Epithelial cell of prostate (primary cell): ENCODE results near the gene NKAIN1.

Experiments
- DNase-seq: peaks from one replicate; pipeline ENCODE4 v3.0.0-alpha.2; 2011; ENCODE audit warnings: low read depth, low spot score
- H3K27ac ChIP-seq: fragments of 450-650 bp; 2 replicates; pipeline ENCODE4 v1.5.1; 2017; ENCODE audit warnings: mild to moderate bottlenecking

The NKAIN1 gene

GRCh38 chr1:31234870-31235269, 4.8 kb downstream of the NKAIN1 start:
- H3K27ac ChIP-seq = no peak overlapping the region
- no peak for DNase-seq

- DNase-seq = no peak
- H3K27ac ChIP-seq = no peak overlapping the region
Observed at GRCh38 chr1:31234123-31234708, 5.5 kb downstream of the NKAIN1 start.

GRCh38 chr1:31232689-31233088, 7.0 kb downstream of the NKAIN1 start:
- no peak for DNase-seq
- no peak overlapping the region for H3K27ac ChIP-seq

- no peak overlapping the region for H3K27ac ChIP-seq
- DNase-seq = no peak
Observed at GRCh38 chr1:31231802-31232201, 7.9 kb downstream of the NKAIN1 start.

- no peak for DNase-seq
- H3K27ac ChIP-seq = no peak overlapping the region
Observed at GRCh38 chr1:31230378-31230777, 9.3 kb downstream of the NKAIN1 start.

GRCh38 chr1:31228986-31229385, 10.7 kb downstream of the NKAIN1 start:
- H3K27ac ChIP-seq = no peak overlapping the region
- peak; percentile 20 for DNase-seq

GRCh38 chr1:31227891-31228568, 11.7 kb downstream of the NKAIN1 start:
- H3K27ac ChIP-seq = no peak overlapping the region
- no peak for DNase-seq

GRCh38 chr1:31224068-31224467, 15.6 kb downstream of the NKAIN1 start:
- no peak overlapping the region for H3K27ac ChIP-seq
- no peak for DNase-seq

- no peak for DNase-seq
- no peak overlapping the region for H3K27ac ChIP-seq
Observed at GRCh38 chr1:31222176-31222575, 17.5 kb downstream of the NKAIN1 start.

- DNase-seq = peak; percentile 3
- no peak overlapping the region for H3K27ac ChIP-seq
Observed at GRCh38 chr1:31221072-31221471, 18.6 kb downstream of the NKAIN1 start.

- DNase-seq = no peak
- H3K27ac ChIP-seq = no peak overlapping the region
Observed at GRCh38 chr1:31219489-31219888, 20.2 kb downstream of the NKAIN1 start.

GRCh38 chr1:31218705-31219104, 21.0 kb downstream of the NKAIN1 start:
- H3K27ac ChIP-seq = no peak overlapping the region
- no peak for DNase-seq

- DNase-seq = peak; percentile 8
- no peak overlapping the region for H3K27ac ChIP-seq
Observed at GRCh38 chr1:31216016-31216415, 23.7 kb downstream of the NKAIN1 start.

GRCh38 chr1:31215065-31215570, 24.6 kb downstream of the NKAIN1 start:
- no peak overlapping the region for H3K27ac ChIP-seq
- no peak for DNase-seq

GRCh38 chr1:31214316-31215064, 25.2 kb downstream of the NKAIN1 start:
- no peak overlapping the region for H3K27ac ChIP-seq
- no peak for DNase-seq

GRCh38 chr1:31208361-31208945, 31.2 kb downstream of the NKAIN1 start:
- no peak overlapping the region for H3K27ac ChIP-seq
- no peak for DNase-seq

- no peak for DNase-seq
- H3K27ac ChIP-seq = no peak overlapping the region
Observed at GRCh38 chr1:31207569-31207968, 32.1 kb downstream of the NKAIN1 start.

- no peak for DNase-seq
- no peak overlapping the region for H3K27ac ChIP-seq
Observed at GRCh38 chr1:31207046-31207445, 32.6 kb downstream of the NKAIN1 start.

- H3K27ac ChIP-seq = no peak overlapping the region
- DNase-seq = no peak
Observed at GRCh38 chr1:31203215-31203614, 36.5 kb downstream of the NKAIN1 start.

GRCh38 chr1:31201931-31202360, 37.7 kb downstream of the NKAIN1 start:
- H3K27ac ChIP-seq = no peak overlapping the region
- no peak for DNase-seq

GRCh38 chr1:31199949-31200348, 39.7 kb downstream of the NKAIN1 start:
- no peak overlapping the region for H3K27ac ChIP-seq

More at GRCh38 chr1:31199949-31200348, 39.7 kb downstream of the NKAIN1 start:
- no peak for DNase-seq
